Hepatocyte (in vitro differentiated cells): Measurements from ENCODE around the gene LRGUK. TPM values are rescaled to one million over a fixed set of nuclear protein-coding genes. Genes with fewer than 3 reads are reported as not detected.

Source experiments
- DNase-seq: peaks from one replicate; pipeline ENCODE4 v3.0.0-alpha.2; 2016; ENCODE audit warnings: low spot score
- H2AFZ ChIP-seq: fragments of 200-600 bp; sonication (generic); 2 replicates; pipeline ENCODE4 v1.6.0; 2016; ENCODE audit warnings: antibody characterized with exemption, mild to moderate bottlenecking
- H3K27ac ChIP-seq: fragments of 200-600 bp; sonication (generic); 2 replicates; pipeline ENCODE4 v1.5.1; 2016; ENCODE audit warnings: mild to moderate bottlenecking
- H3K27me3 ChIP-seq: fragments of 200-600 bp; sonication (generic); 2 replicates; pipeline ENCODE4 v1.6.1; 2016
- H3K36me3 ChIP-seq: fragments of 200-600 bp; sonication (generic); replicated peaks from 2 replicates; pipeline ENCODE4 v1.5.1; 2016; ENCODE audit warnings: low read depth; ENCODE audit not compliant: insufficient read depth
- H3K4me1 ChIP-seq: fragments of 200-600 bp; sonication (generic); 2 replicates; pipeline ENCODE4 v1.5.1; 2016; ENCODE audit warnings: mild to moderate bottlenecking, moderate library complexity; ENCODE audit not compliant: insufficient read depth
- H3K4me2 ChIP-seq: fragments of 200-600 bp; sonication (generic); 2 replicates; pipeline ENCODE4 v1.6.0; 2016
- H3K4me3 ChIP-seq: fragments of 200-600 bp; sonication (generic); 2 replicates; pipeline ENCODE4 v1.5.1; 2016; ENCODE audit warnings: mild to moderate bottlenecking
- H3K79me2 ChIP-seq: fragments of 200-600 bp; sonication (generic); 2 replicates; pipeline ENCODE4 v1.6.0; 2017; ENCODE audit warnings: mild to moderate bottlenecking
- H3K9me2 ChIP-seq: fragments of 200-600 bp; sonication (generic); replicated peaks from 2 replicates; pipeline ENCODE4 v1.6.0; 2017; ENCODE audit warnings: mild to moderate bottlenecking; ENCODE audit not compliant: insufficient read depth
- H3K9me3 ChIP-seq: fragments of 200-600 bp; sonication (generic); 2 replicates; pipeline ENCODE4 v1.5.1; 2016; ENCODE audit warnings: low read depth, mild to moderate bottlenecking
- H4K20me1 ChIP-seq: fragments of 200-600 bp; sonication (generic); 2 replicates; pipeline ENCODE4 v1.6.0; 2016; ENCODE audit warnings: mild to moderate bottlenecking; ENCODE audit not compliant: insufficient read depth, poor library complexity, severe bottlenecking
- EZH2 ChIP-seq: fragments of 200-600 bp; sonication (generic); IDR thresholded peaks from 2 replicates; pipeline ENCODE4 v1.6.1; 2016; ENCODE audit warnings: antibody characterized with exemption, mild to moderate bottlenecking, borderline replicate concordance
- EZH2phosphoT487 ChIP-seq: fragments of 200-600 bp; sonication (generic); IDR thresholded peaks from one replicate; pipeline ENCODE4 v1.6.1; 2018; ENCODE audit warnings: antibody characterized with exemption, mild to moderate bottlenecking, low read depth, moderate library complexity; ENCODE audit not compliant: unreplicated experiment, severe bottlenecking
- WGBS: methylation state at CpG from one replicate; pipeline ENCODE4 v1.1.6; 2016; ENCODE audit warnings: low lambda C conversion rate; ENCODE audit errors: missing lambda C conversion rate; 5-methylcytosine and 5-hydroxymethylcytosine counted together
- polyA plus RNA-seq: library from polyadenylated mRNA; unstranded; fragments of >200 nt; fragmentation: Nextera tagmentation; extraction: Ambion mirVana; gene quantifications from 2 replicates; pipeline ENCODE4 v1.2.1, GENCODE V29; 2016
- total RNA-seq: library from RNA; depleted of rRNA; stranded (reverse); fragments of >200 nt; gene quantifications from 2 replicates; pipeline ENCODE4 v1.2.3, GENCODE V29; 2014
- TF ChIP-seq, protein P1 (sequence below): fragments of 200-600 bp; sonication (generic); IDR thresholded peaks from 2 replicates; pipeline ENCODE4 v1.5.1; 2016; ENCODE audit warnings: antibody characterized with exemption, mild to moderate bottlenecking; ENCODE audit not compliant: poor library complexity

The LRGUK gene
- total and polyA plus RNA-seq, 2 experiments from 2014 or later: 0.73 TPM; not detected in 1

DNA sequence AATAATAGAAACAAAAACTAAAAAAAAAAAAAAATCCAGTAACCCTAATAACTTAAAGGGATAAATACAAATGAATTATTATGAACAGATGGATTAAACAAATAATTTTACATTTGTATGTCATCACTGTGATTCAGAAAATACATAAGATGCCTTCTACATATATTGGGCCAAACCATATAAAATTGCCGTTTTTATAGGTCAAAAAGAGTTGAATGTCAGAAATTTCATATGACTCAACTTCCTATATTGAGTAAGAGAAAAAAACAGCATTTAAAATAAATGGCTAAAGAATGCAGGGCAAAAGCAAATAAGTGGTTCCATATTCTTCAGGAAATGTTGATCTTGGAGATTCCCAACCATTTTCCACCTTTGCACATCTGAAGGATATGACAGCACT, 180.2 kb downstream of the LRGUK start:
- TF ChIP-seq EZH2phosphoT487 (no peak), EZH2 (no peak)
- TF ChIP-seq, protein P1, sequence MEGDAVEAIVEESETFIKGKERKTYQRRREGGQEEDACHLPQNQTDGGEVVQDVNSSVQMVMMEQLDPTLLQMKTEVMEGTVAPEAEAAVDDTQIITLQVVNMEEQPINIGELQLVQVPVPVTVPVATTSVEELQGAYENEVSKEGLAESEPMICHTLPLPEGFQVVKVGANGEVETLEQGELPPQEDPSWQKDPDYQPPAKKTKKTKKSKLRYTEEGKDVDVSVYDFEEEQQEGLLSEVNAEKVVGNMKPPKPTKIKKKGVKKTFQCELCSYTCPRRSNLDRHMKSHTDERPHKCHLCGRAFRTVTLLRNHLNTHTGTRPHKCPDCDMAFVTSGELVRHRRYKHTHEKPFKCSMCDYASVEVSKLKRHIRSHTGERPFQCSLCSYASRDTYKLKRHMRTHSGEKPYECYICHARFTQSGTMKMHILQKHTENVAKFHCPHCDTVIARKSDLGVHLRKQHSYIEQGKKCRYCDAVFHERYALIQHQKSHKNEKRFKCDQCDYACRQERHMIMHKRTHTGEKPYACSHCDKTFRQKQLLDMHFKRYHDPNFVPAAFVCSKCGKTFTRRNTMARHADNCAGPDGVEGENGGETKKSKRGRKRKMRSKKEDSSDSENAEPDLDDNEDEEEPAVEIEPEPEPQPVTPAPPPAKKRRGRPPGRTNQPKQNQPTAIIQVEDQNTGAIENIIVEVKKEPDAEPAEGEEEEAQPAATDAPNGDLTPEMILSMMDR: no peak
- Histone ChIP-seq H2AFZ (no peak overlapping the region), H3K9me3 (no peaks in the 10 kb centered on the region), H3K79me2 (peaks cover 9% of the 10 kb centered on the region), H3K36me3 (no peaks in the 10 kb centered on the region), H3K4me3 (no peak overlapping the region), H3K27me3 (no peaks in the 10 kb centered on the region), H3K4me1 (no peaks in the 10 kb centered on the region), H4K20me1 (no peaks in the 10 kb centered on the region), H3K9me2 (no peaks in the 10 kb centered on the region), H3K27ac (no peak overlapping the region), H3K4me2 (no peak overlapping the region)
- DNase-seq: no peak
- 93% methylated on average over 1 of the region's 1 CpG for WGBS

DNA sequence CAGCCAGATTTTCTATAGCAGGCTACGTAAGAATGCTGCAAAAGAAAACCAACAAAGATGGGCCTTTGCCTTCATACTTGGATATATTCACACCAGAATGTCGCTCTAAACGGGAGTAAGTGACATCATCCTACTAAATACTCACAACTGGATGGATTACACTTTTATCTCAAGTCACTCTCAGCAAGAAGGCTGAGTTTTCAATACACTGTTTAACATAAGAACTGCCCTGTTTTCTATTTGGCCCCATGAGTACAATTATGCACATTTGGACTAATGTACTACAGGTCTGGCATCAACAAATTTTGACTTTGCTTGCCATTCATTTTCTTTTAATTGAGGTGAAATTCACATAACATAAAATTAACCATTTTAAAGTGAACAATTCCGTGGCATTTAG, 181.4 kb downstream of the LRGUK start:
- no peak overlapping the region for H3K4me3 ChIP-seq
- peaks cover 7% of the 10 kb centered on the region for H3K4me1 ChIP-seq
- H3K9me3 ChIP-seq: no peaks in the 10 kb centered on the region
- no peak overlapping the region for H3K27ac ChIP-seq
- TF ChIP-seq EZH2phosphoT487 (no peak), EZH2 (no peak)
- TF ChIP-seq, protein P1: no peak
- no peaks in the 10 kb centered on the region for H4K20me1 ChIP-seq
- no peaks in the 10 kb centered on the region for H3K9me2 ChIP-seq
- whole genome bisulfite sequencing: 93% methylated on average over 4 of the region's 4 CpGs
- no peaks in the 10 kb centered on the region for H3K36me3 ChIP-seq
- H2AFZ ChIP-seq: no peak overlapping the region
- DNase-seq: no peak
- peaks cover 19% of the 10 kb centered on the region for H3K79me2 ChIP-seq
- H3K4me2 ChIP-seq: no peak overlapping the region
- H3K27me3 ChIP-seq: no peaks in the 10 kb centered on the region

DNA sequence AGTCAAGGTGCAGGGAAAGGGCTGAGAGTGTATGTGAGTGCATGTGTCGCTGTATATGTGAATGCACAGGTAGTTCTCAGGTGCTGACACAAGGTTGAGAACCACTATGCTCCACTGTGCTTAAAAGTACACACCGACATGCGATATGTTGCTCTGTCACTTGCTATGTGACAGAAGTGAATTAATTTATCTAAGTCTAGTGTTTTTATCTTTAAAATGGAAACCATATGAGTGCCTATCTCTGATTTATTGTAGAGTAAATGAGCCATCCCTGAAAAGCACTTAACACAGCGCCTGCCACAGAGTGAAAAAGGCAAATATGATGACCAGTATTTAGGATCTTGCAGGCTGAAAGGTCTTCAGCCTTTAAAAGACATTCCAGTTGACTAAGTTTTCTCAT, 184.7 kb downstream of the LRGUK start:
- Histone ChIP-seq H3K4me3 (no peak overlapping the region), H4K20me1 (no peaks in the 10 kb centered on the region), H3K4me1 (peaks cover 13% of the 10 kb centered on the region), H2AFZ (no peak overlapping the region), H3K9me2 (no peaks in the 10 kb centered on the region), H3K36me3 (no peaks in the 10 kb centered on the region), H3K4me2 (no peak overlapping the region), H3K27me3 (no peaks in the 10 kb centered on the region), H3K9me3 (no peaks in the 10 kb centered on the region), H3K79me2 (peaks cover 39% of the 10 kb centered on the region), H3K27ac (no peak overlapping the region)
- WGBS: 87% methylated on average over 4 of the region's 4 CpGs
- DNase-seq: no peak
- no peak for TF ChIP-seq EZH2phosphoT487
- no peak for TF ChIP-seq EZH2
- TF ChIP-seq, protein P1: no peak

GRCh38 chr7:134312717-134313116, 185.6 kb downstream of the LRGUK start:
- H3K4me3 ChIP-seq: no peak overlapping the region
- no peaks in the 10 kb centered on the region for H3K9me2 ChIP-seq
- H3K79me2 ChIP-seq: peaks cover 39% of the 10 kb centered on the region
- no peaks in the 10 kb centered on the region for H3K27me3 ChIP-seq
- H3K36me3 ChIP-seq: no peaks in the 10 kb centered on the region
- 91% methylated on average over 6 of the region's 6 CpGs for WGBS
- H3K4me1 ChIP-seq: peaks cover 13% of the 10 kb centered on the region
- H3K27ac ChIP-seq: no peak overlapping the region
- no peaks in the 10 kb centered on the region for H4K20me1 ChIP-seq
- H3K9me3 ChIP-seq: no peaks in the 10 kb centered on the region
- no peak for TF ChIP-seq EZH2phosphoT487
- TF ChIP-seq, protein P1: no peak
- no peak for TF ChIP-seq EZH2
- no peak overlapping the region for H3K4me2 ChIP-seq
- no peak overlapping the region for H2AFZ ChIP-seq
- no peak for DNase-seq
